Gastrocnemius medialis (tissue), 4 donors: ENCODE results near the gene TMEM108. TPM values are rescaled to one million over a fixed set of nuclear protein-coding genes. Genes with fewer than 3 reads are reported as not detected.

Experiments used
- ATAC-seq, 2 donors: fragments of 150-250 bp; one replicate each; pipeline ENCODE4 v1.9.1; 2016
- DNase-seq, 2 donors: peaks; one replicate each; pipeline ENCODE4 v3.0.0-alpha.2; 2019
- H3K27ac ChIP-seq, 4 donors: fragments of 200-600 bp; sonication (generic); 1 replicate in 1 of 4; 2 replicates in 3 of 4; pipeline ENCODE4 v1.5.1; 2016 to 2018; ENCODE audit warnings: mild to moderate bottlenecking in 2 of 4, moderate library complexity in 1 of 4
- H3K27me3 ChIP-seq, 3 donors: fragments of 200-600 bp; sonication (generic) in 2 of 3; 1 replicate in 1 of 3; 2 replicates in 2 of 3; pipeline versions ENCODE4 v1.5.1 to v1.6.0; 2016 to 2019; ENCODE audit warnings: mild to moderate bottlenecking in 1 of 3, moderate library complexity in 1 of 3
- H3K36me3 ChIP-seq, 2 donors: fragments of 200-600 bp; sonication (generic) in 1 of 2; one replicate each; pipeline ENCODE4 v1.5.1; 2017 to 2018
- H3K4me1 ChIP-seq, 2 donors: fragments of 200-600 bp; sonication (generic) in 1 of 2; one replicate each; pipeline ENCODE4 v1.5.1; 2016 to 2017; ENCODE audit warnings: mild to moderate bottlenecking in 2 of 2
- H3K4me3 ChIP-seq, 4 donors: fragments of 200-600 bp; sonication (generic) in 3 of 4; 1 replicate in 1 of 4; 2 replicates in 3 of 4; pipeline ENCODE4 v1.5.1; 2016 to 2019; ENCODE audit warnings: mild to moderate bottlenecking in 2 of 4
- H3K9me3 ChIP-seq, 3 donors: fragments of 200-600 bp; sonication (generic) in 2 of 3; 1 replicate in 1 of 3; 2 replicates in 2 of 3; pipeline ENCODE4 v1.5.1; 2016 to 2019
- POLR2A ChIP-seq, 2 donors: fragments of 450-650 bp; IDR thresholded peaks; one replicate each; pipeline ENCODE4 v1.6.1; 2017; ENCODE audit warnings: antibody characterized with exemption in 2 of 2, mild to moderate bottlenecking in 2 of 2, moderate library complexity in 2 of 2
- in situ Hi-C, 4 donors: fragments of 200-750 bp; cut with MboI; loops; one replicate each; pipeline versions ENCODE4 v1.15.0 to v1.8.0; 2017; ENCODE audit warnings: low sequenced_read_pairs in 4 of 4
- intact Hi-C: fragments of 100-400 bp; cut with DNase I; formaldehyde crosslinking; loops from one replicate; pipeline ENCODE4 v1.15.1; 2023; ENCODE audit warnings: low total_unique reads
- total RNA-seq, 4 donors: library from RNA; depleted of rRNA; stranded (reverse); fragments of >200 nt; gene quantifications; one replicate each; pipeline versions ENCODE4 v1.1.0 to v1.2.3, GENCODE V29; 2016
- TF ChIP-seq, protein P1 (sequence below), 5 experiments: fragments of 450-650 bp in 3 of 5; fragments of 200-600 bp in 2 of 5; sonication (generic) in 2 of 5; IDR thresholded peaks in 4 of 5; conservative IDR thresholded peaks in 1 of 5; 1 replicate in 4 of 5; 2 replicates in 1 of 5; pipeline ENCODE4 v1.5.1; 2016 to 2019; ENCODE audit warnings: antibody characterized with exemption in 5 of 5, mild to moderate bottlenecking in 3 of 5, moderate library complexity in 3 of 5

Gene TMEM108
- total RNA-seq, 4 donors from 2014 or later: 1.1 to 3.7 (median 2.4) TPM

DNA sequence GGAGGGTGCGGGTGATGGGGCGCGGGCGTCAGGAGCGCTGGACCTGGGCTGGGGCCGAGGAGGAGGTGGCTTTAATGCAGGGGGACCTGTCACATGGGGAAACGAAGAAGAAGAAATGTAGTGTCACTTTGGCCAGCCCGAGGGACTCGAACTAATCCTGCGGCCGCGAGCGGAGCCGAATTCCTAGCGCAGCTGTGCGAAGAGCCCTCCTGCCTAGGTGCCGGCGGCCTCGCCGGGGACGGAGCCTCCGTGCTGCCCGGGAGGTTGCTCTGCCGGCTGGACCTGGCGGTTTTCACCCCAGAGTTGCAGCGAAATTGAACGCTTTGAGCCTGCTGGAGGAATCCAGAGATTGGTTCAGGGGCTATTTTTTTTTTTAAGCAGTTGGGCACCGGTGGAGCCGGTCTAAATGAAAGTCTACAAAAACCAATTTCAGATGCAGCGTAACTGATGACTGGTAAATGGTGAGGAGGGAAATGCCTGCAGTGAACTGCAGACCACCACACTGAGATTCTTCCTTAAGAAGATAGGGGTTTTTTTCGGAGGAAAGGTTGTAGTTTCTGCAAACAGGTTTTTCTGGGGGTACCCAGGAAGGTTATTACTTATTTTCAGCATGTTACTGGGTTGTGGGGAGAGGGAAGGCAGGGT is 662 bp downstream of the TMEM108 start:
- no peak for TF ChIP-seq POLR2A (IDR thresholded peaks at IDR 0.05)
- TF ChIP-seq, protein P1, sequence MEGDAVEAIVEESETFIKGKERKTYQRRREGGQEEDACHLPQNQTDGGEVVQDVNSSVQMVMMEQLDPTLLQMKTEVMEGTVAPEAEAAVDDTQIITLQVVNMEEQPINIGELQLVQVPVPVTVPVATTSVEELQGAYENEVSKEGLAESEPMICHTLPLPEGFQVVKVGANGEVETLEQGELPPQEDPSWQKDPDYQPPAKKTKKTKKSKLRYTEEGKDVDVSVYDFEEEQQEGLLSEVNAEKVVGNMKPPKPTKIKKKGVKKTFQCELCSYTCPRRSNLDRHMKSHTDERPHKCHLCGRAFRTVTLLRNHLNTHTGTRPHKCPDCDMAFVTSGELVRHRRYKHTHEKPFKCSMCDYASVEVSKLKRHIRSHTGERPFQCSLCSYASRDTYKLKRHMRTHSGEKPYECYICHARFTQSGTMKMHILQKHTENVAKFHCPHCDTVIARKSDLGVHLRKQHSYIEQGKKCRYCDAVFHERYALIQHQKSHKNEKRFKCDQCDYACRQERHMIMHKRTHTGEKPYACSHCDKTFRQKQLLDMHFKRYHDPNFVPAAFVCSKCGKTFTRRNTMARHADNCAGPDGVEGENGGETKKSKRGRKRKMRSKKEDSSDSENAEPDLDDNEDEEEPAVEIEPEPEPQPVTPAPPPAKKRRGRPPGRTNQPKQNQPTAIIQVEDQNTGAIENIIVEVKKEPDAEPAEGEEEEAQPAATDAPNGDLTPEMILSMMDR (IDR thresholded peaks at IDR 0.05 in 4 of 5, conservative IDR thresholded peaks at IDR 0.05 in 1 of 5): no peak

DNA sequence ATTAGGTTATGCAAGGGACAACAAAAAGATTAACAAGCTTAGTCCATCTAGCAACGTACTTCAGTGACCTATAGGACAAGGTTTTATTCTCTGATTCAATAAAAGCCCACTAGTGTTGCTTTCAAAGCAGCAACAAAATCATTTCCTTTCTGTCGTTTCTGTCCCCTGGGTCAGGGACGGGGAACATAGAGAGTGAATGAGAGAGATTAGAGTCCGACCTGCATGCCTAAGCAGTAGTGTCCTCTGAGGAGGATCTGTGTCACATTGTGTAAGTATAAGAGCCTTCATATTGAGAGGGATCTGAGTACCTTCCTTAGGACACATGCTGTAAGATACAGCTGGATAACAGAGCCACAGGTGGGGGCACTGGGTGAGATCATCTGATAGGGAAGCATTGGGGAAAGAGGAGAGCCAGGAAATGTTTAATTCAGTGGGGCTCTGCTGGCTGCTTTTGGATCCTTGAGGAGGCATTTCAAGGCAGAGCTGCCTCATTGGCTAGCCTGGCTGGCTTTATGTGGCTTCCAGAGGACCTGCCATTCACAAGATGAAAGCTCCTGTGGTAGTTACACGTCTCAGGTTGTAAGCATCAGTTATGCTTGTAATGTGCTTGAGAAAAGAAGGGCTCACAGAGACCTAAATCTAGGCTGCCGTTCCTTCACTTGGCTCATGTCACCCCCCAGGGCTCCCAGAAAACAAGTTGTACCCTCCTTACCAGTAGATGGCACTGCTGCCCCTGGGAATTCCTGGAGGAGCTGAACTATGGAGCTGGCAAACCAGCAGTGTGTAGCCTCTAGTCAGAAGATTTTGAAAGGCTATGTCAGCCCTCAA is 2.7 kb downstream of the TMEM108 start:
- intact Hi-C loops (loop anchor here (1.0 to 2.0 kb wide), 4 partner anchors 58 to 534 kb away; no protein-coding TSS in a partner anchor), in situ Hi-C loops (loop anchor here (5.0 to 25.0 kb wide), 4 partner anchors 304 to 346 kb away; no protein-coding TSS in a partner anchor)
- H3K27me3 ChIP-seq: no peaks in the 10 kb centered on the region
- peak overlapping the region in 3 of 4 donors; percentile 9 to 26 (median 19) for H3K4me3 ChIP-seq
- peak; percentile 71 to 77 for ATAC-seq
- peak; percentile 52 to 71 for DNase-seq
- H3K4me1 ChIP-seq: peaks cover 10 to 27% of the 10 kb centered on the region in 2 donors
- no peak for TF ChIP-seq POLR2A (IDR thresholded peaks at IDR 0.05)
- TF ChIP-seq, protein P1 (IDR thresholded peaks at IDR 0.05 in 4 of 5, conservative IDR thresholded peaks at IDR 0.05 in 1 of 5): peak; percentile 59 to 82 (median 70)
- no peaks in the 10 kb centered on the region for H3K36me3 ChIP-seq
- no peaks in the 10 kb centered on the region for H3K9me3 ChIP-seq
- peak overlapping the region; percentile 50 to 68 (median 55) for H3K27ac ChIP-seq

More for the DNA sequence above, 662 bp downstream of the TMEM108 start:
- ATAC-seq (peak; percentile 35 to 37), DNase-seq (no peak)
- H3K4me3 ChIP-seq: peak overlapping the region; percentile 81 to 91 (median 88)
- in situ Hi-C loops: loop anchor here in 3 of 4 donors (25.0 kb wide), 2 partner anchors 302 to 348 kb away; no protein-coding TSS in a partner anchor
- intact Hi-C loops: loop anchor here (2.0 kb wide), 1 partner anchor 316 kb away; the partner anchor contains the start of gene NPHP3
- H3K36me3 ChIP-seq: no peaks in the 10 kb centered on the region
- peak overlapping the region; percentile 71 to 81 (median 78) for H3K27ac ChIP-seq
- no peaks in the 10 kb centered on the region for H3K9me3 ChIP-seq
- no peaks in the 10 kb centered on the region for H3K27me3 ChIP-seq
- peaks cover 10 to 27% of the 10 kb centered on the region in 2 donors for H3K4me1 ChIP-seq

GRCh38 chr3:133041524-133041829 is 3.3 kb downstream of the TMEM108 start:
- no peaks in the 10 kb centered on the region for H3K36me3 ChIP-seq
- peak overlapping the region in 1 of 4 donors; percentile 19 for H3K4me3 ChIP-seq
- no peak for DNase-seq
- peak overlapping the region in 1 of 4 donors; percentile 68 for H3K27ac ChIP-seq
- no peaks in the 10 kb centered on the region for H3K9me3 ChIP-seq
- H3K4me1 ChIP-seq: peaks cover 10 to 27% of the 10 kb centered on the region in 2 donors
- no peak for ATAC-seq
- H3K27me3 ChIP-seq: no peaks in the 10 kb centered on the region
- intact Hi-C loops: loop anchor here (1.0 to 2.0 kb wide), 4 partner anchors 59 to 533 kb away; no protein-coding TSS in a partner anchor
- in situ Hi-C loops: loop anchor here (5.0 to 25.0 kb wide), 4 partner anchors 304 to 346 kb away; no protein-coding TSS in a partner anchor
- TF ChIP-seq, protein P1 (IDR thresholded peaks at IDR 0.05 in 4 of 5, conservative IDR thresholded peaks at IDR 0.05 in 1 of 5): no peak
- no peak for TF ChIP-seq POLR2A (IDR thresholded peaks at IDR 0.05)

- DNase-seq (no peak), ATAC-seq (no peak)
- TF ChIP-seq POLR2A (IDR thresholded peaks at IDR 0.05): no peak
- TF ChIP-seq, protein P1 (IDR thresholded peaks at IDR 0.05 in 4 of 5, conservative IDR thresholded peaks at IDR 0.05 in 1 of 5): no peak
- in situ Hi-C loops (loop anchor here (5.0 to 25.0 kb wide), 4 partner anchors 305 to 345 kb away; no protein-coding TSS in a partner anchor), intact Hi-C loops (loop anchor here (2.0 kb wide), 1 partner anchor 334 kb away; no protein-coding TSS in a partner anchor)
- Histone ChIP-seq H3K36me3 (no peaks in the 10 kb centered on the region), H3K9me3 (no peaks in the 10 kb centered on the region), H3K4me1 (peaks cover 10 to 22% of the 10 kb centered on the region in 2 donors), H3K27me3 (no peaks in the 10 kb centered on the region), H3K27ac (no peak overlapping the region), H3K4me3 (no peak overlapping the region)
Measured at GRCh38 chr3:133042778-133043177, 4.6 kb downstream of the TMEM108 start.
